Left hindlimb (tissue), 1 donor: ENCODE measurements around the gene MRPS12.
"Not testable (repeated sequence)": the region's sequence is repeated elsewhere in the genome, so short reads cannot be mapped to it uniquely, and the experiment has no call there.

Experiments used
- DNase-seq: peaks from one replicate; pipeline ENCODE4 v3.0.0-alpha.2; 2018

Gene MRPS12

GRCh38 chr19:38930776-38931520 lies at the start of gene MRPS12:
Gene MRPS12 (plus strand): TSS chr19:38930944. CDS start chr19:38931295, 351 bp downstream.
- peak; percentile 98 for DNase-seq

GRCh38 chr19:38883286-38883685 lies 47.5 kb upstream of the MRPS12 start:
- no peak for DNase-seq

DNA sequence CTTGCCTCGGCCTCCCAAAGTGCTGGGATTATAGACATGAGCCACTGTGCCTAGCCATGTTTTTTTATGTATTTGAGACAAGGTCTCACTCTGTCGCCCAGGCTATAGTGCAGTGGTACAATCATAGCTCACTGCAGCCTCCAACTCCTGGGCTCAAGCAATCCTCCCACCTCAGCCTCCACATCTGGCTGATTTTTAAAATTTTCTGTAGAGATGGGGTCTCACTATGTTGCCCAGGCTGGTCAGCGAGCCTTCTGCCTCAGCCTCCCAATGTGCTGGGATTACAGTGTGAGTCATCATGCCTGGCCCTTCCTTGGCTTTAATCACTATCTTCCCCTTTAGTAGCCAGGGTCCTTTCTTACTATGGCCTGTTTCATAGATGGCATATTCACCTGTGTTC lies 46.1 kb upstream of the MRPS12 start:
- DNase-seq = not testable (repeated sequence)

DNA sequence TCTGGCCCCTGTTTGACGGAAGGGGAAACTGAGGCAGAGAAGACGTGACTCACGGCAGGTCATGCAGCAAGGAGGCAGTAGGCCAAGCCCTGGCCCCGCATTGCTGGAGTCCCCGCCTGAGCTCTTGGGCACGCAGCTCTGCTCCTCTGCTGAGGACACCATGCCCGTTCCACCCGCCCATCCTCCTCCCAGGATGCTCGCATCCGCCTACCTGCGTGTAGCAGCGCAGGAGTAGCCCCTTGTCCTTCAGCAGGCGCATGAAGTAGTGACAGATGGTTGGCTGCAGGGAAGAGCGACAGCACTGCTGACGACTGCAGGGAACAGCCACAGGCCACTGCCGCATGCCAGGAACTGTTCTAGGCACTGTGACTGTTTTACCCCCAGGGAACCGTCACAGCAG lies 41.9 kb upstream of the MRPS12 start:
- DNase-seq = no peak

GRCh38 chr19:38889803-38890202 lies 40.9 kb upstream of the MRPS12 start:
- no peak for DNase-seq

DNA sequence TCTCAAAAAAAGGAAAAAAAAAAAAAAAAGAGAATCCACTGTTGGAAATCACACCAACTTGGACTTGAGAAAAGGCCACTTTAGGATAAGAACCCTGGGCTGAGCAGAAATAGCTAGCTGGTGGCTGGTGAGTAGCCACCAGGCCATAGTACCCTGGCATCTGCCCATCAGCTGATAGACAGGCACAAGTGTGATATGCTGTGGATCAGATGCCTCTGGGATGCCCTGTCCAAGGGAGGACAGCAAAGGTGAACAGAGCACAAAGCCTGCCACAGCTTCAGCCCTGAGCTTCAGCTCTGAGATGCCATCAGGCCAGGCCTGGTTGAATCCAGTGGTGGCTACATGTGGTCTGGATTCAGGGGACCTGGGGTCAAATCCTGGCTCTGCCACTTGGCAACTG lies 40.1 kb upstream of the MRPS12 start:
- DNase-seq = no peak

- DNase-seq = no peak
Measured at GRCh38 chr19:38891771-38892170, 39.0 kb upstream of the MRPS12 start.

GRCh38 chr19:38892841-38893240 lies 37.9 kb upstream of the MRPS12 start:
- no peak for DNase-seq

DNA sequence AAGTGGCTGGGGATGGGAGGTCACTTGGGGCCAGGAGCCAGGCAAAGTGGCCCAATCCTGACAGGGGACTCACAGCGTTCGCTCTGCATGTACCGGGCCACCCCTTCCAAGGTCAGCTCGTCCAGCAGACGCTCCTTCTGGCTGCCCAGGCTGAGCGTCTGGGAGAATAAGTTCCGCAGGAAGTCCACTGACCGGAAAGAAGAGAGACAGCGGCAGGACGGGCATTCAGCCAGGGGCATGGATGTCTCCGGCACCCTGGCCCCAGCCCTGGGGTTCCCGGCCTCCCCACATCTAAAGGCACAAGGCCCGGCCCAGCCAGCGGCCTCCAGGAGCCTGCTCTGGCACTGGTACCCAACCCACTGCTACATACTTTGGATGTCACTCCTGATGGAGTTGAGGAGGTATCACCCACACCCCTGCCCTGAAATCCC lies 37.4 kb upstream of the MRPS12 start:
- no peak for DNase-seq

DNA sequence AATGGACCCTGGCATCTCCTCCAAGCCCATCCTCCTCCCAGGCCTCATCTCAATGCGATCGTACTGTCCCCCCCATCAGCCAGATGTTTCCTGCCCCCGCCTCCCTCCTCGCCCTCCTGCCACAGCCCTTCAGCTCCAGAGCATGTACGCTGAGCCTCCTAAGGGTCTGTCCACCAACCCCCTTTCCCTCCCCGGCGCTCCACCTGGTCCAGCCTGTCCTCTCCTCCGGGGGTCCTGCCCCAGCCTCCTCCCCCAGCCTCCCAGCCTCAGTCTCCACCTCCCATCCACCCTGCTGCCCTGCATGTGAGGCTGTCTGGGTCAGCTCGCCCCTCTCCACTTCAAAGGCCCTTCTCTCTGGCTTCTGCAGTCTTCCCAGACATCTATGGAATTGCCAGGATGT lies 35.8 kb upstream of the MRPS12 start:
- no peak for DNase-seq

- peak; percentile 37 for DNase-seq
Measured at GRCh38 chr19:38898788-38899446, 31.8 kb upstream of the MRPS12 start.

- DNase-seq = peak; percentile 100
Measured at GRCh38 chr19:38899447-38900201, 31.1 kb upstream of the MRPS12 start, which contains the start of the genes NFKBIB and SIRT2. Gene NFKBIB (plus strand): TSS chr19:38899969. CDS start chr19:38900033, 64 bp downstream. Gene SIRT2 (minus strand): TSS chr19:38899618. CDS start chr19:38899521, 97 bp downstream.

- no peak for DNase-seq
Measured at GRCh38 chr19:38900202-38900629, 30.5 kb upstream of the MRPS12 start.

DNA sequence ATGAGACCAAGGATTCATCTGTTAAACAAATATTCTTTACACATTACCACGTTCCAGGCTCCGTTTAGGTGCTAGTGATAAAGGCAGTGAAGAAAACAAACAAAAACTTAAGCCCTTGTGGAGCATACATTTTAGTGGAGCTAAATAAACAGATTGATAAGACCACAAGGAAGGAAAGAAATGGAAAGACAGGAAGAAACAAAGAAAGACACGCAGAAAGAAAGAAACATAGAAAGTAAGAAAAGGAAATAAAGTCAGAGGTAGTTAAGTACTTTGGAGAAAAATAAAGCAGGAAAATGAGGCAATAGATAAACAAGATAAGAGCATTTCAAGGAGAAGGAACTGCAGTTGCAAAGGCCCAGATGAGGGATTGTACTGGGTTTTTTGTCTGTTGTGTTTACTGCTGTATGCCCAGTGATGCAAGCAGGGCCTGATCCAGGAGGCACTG lies 30.0 kb upstream of the MRPS12 start:
- no peak for DNase-seq

- DNase-seq = no peak
Measured at GRCh38 chr19:38901683-38902082, 29.1 kb upstream of the MRPS12 start.

DNA sequence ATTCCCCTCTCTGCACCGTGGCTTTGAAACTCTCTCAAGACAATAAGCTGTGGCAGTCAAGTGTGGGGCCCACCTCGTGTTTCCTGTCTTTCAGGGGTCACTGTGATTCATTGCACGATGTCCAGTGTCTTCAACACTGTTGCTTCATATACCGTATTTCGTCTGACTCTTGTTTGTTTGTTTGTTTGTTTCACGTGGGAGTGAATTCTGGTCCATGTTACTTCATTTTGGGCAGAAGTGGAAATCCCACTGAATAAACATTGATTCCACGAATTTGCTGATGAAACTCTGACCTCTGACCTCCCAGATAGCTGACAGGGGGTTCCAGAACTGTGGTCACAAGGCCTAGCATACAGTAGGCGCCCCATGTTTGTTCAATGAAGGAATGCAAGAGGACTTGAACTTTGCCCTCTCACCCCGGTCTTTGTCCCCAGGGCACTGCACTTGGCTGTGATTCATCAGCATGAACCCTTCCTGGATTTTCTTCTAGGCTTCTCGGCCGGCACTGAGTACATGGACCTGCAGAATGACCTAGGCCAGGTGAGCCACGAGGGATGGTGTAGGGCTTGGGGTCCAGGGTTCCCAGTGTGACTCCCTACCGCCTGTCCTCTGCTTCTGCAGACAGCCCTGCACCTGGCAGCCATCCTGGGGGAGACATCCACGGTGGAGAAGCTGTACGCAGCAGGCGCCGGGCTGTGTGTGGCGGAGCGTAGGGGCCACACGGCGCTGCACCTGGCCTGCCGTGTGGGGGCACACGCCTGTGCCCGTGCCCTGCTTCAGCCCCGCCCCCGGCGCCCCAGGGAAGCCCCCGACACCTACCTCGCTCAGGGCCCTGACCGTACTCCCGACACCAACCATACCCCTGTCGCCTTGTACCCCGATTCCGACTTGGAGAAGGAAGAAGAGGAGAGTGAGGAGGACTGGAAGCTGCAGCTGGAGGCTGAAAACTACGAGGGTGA lies 25.9 kb upstream of the MRPS12 start:
- no peak for DNase-seq

- DNase-seq = no peak
Measured at GRCh38 chr19:38905620-38906019, 25.1 kb upstream of the MRPS12 start.

DNA sequence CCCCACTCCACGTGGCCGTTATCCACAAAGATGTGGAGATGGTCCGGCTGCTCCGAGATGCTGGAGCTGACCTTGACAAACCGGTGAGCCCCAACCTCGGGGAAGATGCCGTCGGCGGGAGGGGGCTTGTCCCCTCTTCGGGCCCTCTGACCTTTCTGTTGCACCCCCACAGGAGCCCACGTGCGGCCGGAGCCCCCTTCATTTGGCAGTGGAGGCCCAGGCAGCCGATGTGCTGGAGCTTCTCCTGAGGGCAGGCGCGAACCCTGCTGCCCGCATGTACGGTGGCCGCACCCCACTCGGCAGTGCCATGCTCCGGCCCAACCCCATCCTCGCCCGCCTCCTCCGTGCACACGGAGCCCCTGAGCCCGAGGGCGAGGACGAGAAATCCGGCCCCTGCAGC lies 23.5 kb upstream of the MRPS12 start:
- no peak for DNase-seq

DNA sequence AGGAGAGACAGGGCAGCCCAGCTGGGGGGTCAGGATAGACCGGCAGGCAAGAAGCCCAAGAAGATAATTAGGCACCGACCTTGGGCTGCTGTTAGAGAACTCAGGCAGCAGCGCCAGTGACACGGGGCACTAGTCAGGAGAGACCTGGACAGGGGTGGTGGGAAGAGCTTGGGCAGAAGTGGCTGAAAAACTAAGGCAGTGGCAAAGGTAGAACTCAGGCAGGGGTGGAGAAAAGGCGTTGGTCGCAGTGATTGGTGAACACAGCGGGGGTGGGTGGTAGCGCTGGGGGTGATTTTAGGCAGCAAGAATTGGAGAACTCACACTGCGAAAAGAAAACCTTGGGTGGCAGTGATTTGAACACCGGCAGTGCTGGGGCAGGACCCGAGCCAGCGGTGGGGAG lies 23.1 kb upstream of the MRPS12 start:
- no peak for DNase-seq

DNA sequence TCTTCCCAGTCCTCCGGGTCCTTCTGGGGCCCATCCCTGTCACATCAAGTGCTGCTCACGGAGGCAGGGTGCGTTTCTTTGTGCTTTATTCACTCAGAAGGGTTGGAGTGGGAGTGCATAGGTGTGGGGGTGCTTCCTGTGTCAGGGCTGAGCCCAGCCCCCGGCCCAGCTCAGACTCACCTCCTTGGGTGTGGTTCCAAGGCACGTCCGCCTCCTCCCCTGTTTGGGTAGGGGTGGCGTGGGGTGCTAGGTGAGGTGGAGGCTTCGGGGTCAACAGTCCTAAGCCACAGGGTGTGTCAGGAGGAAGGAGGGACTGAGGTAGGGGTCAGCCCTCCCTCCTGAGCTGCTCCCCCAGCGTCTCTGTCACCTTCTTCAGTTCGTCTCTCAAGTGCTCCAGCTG lies 21.8 kb upstream of the MRPS12 start:
- no peak for DNase-seq

- no peak for DNase-seq
Measured at GRCh38 chr19:38910488-38910887, 20.3 kb upstream of the MRPS12 start.

GRCh38 chr19:38911388-38912001 lies 19.2 kb upstream of the MRPS12 start:
- DNase-seq = no peak
